ES-I3 (cell line): ENCODE results near the gene MARCKSL1.

ENCODE experiments used
- H3K36me3 ChIP-seq: 2 replicates; pipeline ENCODE4 v1.6.1; 2013; ENCODE audit warnings: mild to moderate bottlenecking, low read length, control low read depth, moderate library complexity; ENCODE audit not compliant: insufficient read depth
- H3K4me1 ChIP-seq: 2 replicates; pipeline ENCODE4 v1.6.1; 2013; ENCODE audit warnings: mild to moderate bottlenecking, control low read depth, low read length; ENCODE audit not compliant: insufficient read depth
- H3K9ac ChIP-seq: 2 replicates; pipeline ENCODE4 v1.6.1; 2013; ENCODE audit warnings: low read depth, mild to moderate bottlenecking, low read length, moderate library complexity
- H3K9me3 ChIP-seq: 2 replicates; pipeline ENCODE4 v1.6.1; 2013; ENCODE audit warnings: mild to moderate bottlenecking, low read length, moderate library complexity; ENCODE audit not compliant: control insufficient read depth, insufficient read depth

The MARCKSL1 gene

DNA sequence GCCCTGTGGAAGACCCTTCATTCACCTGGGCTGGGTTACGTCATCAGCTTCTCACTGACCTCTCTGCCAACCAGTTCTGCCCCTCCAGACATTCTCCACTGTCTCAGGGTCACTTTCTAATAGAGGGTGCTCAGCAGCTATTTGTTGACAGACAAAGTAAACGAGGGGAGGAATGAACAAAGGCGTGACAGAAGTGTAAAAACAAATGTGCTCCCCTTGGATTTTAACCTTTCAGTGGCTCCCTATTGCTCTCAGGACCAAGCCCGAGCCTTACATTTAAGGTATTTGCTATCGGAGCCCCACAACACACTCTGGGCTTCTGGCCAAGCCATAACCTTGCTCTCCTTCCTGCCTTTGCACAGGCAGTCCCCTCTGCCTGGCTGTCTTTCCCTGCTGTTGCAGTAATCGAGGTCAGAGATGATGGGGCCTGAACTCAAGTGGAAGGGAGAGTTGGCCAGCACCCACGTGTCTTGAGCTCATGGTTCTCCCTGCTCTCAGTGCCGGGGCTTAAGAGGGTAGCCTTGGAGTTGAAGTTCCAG is 9.3 kb upstream of the MARCKSL1 start:
- no peaks in the 10 kb centered on the region for H3K36me3 ChIP-seq
- no peak overlapping the region for H3K9ac ChIP-seq
- H3K9me3 ChIP-seq: no peaks in the 10 kb centered on the region
- peaks cover 8% of the 10 kb centered on the region; the same call in 1 of the 2 replicates for H3K4me1 ChIP-seq

- H3K4me1 ChIP-seq: peaks cover 17% of the 10 kb centered on the region; the same call in 1 of the 2 replicates
- H3K9ac ChIP-seq: no peak overlapping the region
- no peaks in the 10 kb centered on the region for H3K36me3 ChIP-seq
- no peaks in the 10 kb centered on the region for H3K9me3 ChIP-seq
Measured at GRCh38 chr1:32342704-32343103, 6.7 kb upstream of the MARCKSL1 start.

GRCh38 chr1:32341971-32342370 is 5.9 kb upstream of the MARCKSL1 start:
- Histone ChIP-seq H3K9ac (no peak overlapping the region), H3K9me3 (no peaks in the 10 kb centered on the region), H3K4me1 (peaks cover 23% of the 10 kb centered on the region; the same call in 1 of the 2 replicates), H3K36me3 (no peaks in the 10 kb centered on the region)

DNA sequence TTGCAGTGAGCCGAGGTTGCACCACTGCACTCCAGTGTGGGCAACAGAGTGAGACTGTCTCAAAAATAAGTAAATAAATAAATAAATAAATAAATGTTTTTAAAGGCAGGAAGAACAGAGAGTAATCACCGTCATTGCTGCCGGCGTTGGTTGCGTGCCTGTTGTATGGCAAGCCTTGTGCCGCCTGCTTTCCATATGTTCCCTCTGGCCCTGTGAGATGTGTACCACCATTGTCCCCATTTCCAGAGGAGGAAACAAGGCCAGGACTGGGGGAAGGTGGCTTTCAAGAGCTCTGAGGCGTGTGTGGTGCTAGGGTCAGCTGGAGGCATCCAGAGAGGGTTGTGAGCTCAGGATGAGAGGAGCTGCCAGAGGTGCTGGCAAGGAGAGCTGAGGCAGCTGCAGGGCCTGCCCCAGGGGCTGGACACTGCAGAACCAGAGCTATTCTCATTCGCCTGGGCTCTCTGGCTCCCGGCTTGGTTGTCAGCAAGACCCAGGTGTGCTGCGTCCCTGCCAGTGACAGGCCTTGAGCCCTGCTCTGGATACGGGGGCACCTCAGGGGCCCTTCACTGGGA is 5.2 kb upstream of the MARCKSL1 start:
- Histone ChIP-seq H3K9ac (no peak overlapping the region), H3K36me3 (no peaks in the 10 kb centered on the region), H3K4me1 (peaks cover 27% of the 10 kb centered on the region; the same call in 1 of the 2 replicates), H3K9me3 (no peaks in the 10 kb centered on the region)

GRCh38 chr1:32339363-32339978 is 3.4 kb upstream of the MARCKSL1 start:
- Histone ChIP-seq H3K4me1 (peaks cover 27% of the 10 kb centered on the region; the same call in 1 of the 2 replicates), H3K9ac (no peak overlapping the region), H3K9me3 (no peaks in the 10 kb centered on the region), H3K36me3 (no peaks in the 10 kb centered on the region)

DNA sequence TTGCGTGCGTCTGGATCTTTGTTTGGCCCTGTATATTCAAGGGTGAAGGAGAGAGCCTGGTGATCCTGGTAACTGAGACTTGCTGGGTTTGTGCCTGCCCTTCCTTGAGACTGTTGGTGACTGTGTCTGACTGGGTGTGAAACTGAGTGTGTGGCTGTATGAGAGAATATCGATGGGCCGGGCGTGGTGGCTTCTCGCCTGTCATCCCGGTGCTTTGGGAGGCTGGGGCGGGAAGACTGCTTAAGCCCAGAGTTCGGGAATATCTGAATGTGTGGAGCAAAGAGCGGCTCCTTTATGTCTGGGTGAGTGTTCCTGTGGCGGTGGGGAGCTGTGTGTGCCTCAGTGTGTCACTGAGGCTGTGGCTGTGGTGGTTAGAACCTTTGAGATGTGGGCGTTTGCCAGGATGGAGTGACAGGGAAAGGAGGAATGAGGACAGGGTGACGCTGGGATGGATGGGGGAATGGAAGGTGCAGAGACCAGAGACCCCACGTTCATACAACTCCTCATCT is 2.7 kb upstream of the MARCKSL1 start:
- H3K9me3 ChIP-seq: no peaks in the 10 kb centered on the region
- no peaks in the 10 kb centered on the region for H3K36me3 ChIP-seq
- H3K9ac ChIP-seq: no peak overlapping the region
- H3K4me1 ChIP-seq: peaks cover 27% of the 10 kb centered on the region; the same call in 1 of the 2 replicates

- H3K4me1 ChIP-seq: peaks cover 27% of the 10 kb centered on the region; the same call in 1 of the 2 replicates
- no peaks in the 10 kb centered on the region for H3K36me3 ChIP-seq
- H3K9ac ChIP-seq: no peak overlapping the region
- H3K9me3 ChIP-seq: no peaks in the 10 kb centered on the region
Measured at GRCh38 chr1:32337855-32338636, 2.0 kb upstream of the MARCKSL1 start.

- H3K36me3 ChIP-seq: no peaks in the 10 kb centered on the region
- H3K9ac ChIP-seq: peak overlapping the region; percentile 56; the same call in 1 of the 2 replicates
- H3K9me3 ChIP-seq: no peaks in the 10 kb centered on the region
- peaks cover 30% of the 10 kb centered on the region; the same call in 1 of the 2 replicates for H3K4me1 ChIP-seq
Measured at GRCh38 chr1:32336963-32337675, 1.1 kb upstream of the MARCKSL1 start.

DNA sequence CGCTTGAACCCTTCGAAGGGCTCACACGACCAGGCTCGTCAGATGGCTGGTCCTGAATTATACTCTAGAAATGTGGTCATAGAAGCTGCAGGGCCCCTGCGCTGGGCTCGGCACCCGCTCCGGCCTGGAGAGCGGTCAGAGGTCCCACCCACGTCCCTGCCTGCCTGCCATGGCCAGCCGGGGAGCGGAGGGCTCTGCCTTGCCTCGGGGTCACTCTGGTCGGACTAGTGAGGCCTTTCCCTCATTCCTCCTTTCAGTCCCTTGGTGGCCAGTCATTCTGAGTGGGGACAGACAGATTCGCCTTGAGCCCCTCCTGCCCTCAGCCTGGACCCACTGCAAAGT is 529 bp upstream of the MARCKSL1 start:
- Histone ChIP-seq H3K36me3 (no peaks in the 10 kb centered on the region), H3K9ac (peak overlapping the region; percentile 56; the same call in 1 of the 2 replicates), H3K9me3 (no peaks in the 10 kb centered on the region), H3K4me1 (peaks cover 25% of the 10 kb centered on the region; the same call in 1 of the 2 replicates)

DNA sequence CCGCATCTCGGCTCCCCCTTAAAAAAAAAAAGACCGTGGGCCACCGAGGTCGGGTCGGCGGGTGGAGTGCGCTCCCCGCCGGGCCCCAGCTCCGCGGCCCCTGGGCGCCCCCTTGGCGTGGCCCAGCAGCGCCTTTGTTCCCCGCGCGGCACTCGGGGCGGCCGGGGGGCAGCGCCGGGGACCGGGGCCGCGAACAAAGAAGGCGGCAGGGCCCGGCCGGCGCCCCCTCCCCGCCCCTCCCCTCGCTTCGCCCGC is 571 bp downstream of the MARCKSL1 start:
- H3K36me3 ChIP-seq: peaks cover 8% of the 10 kb centered on the region; the same call in 1 of the 2 replicates
- H3K9ac ChIP-seq: peak overlapping the region; percentile 87
- H3K9me3 ChIP-seq: no peaks in the 10 kb centered on the region
- peaks cover 22% of the 10 kb centered on the region; the same call in 1 of the 2 replicates for H3K4me1 ChIP-seq

DNA sequence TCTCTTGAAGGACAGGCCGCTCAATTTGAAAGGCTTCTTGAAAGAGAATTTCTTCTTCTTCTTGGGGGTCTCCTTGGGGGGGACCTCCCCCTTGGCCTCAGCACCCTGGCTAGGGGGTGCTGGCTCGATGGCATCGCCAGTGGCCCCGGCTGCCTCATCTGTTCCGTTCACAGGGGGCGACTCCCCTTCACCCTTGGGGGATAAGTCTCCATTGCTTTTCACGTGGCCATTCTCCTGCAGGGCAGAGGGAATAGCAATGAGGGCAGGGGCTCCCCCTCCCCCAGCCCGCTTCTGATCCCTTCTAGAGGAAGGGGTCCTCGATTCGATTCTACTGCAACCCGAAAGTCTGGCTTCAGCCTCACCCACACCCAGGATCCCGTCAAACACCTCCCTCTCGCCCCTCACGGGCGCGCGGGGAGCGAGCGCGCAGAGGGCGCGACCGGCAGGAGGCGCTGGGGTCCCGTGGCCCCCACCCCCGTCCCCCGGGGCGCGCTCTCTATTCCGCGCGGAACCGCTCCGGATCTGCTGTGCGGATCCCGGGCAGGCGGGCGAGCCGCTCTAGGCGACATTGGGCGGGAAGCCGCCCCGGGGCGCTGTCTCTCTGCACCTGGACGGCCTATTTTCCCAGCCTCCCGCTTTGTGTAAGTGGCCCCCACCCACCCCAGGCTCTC is 1.0 kb downstream of the MARCKSL1 start:
- Histone ChIP-seq H3K9me3 (no peaks in the 10 kb centered on the region), H3K9ac (peak overlapping the region; percentile 87), H3K4me1 (peaks cover 22% of the 10 kb centered on the region; the same call in 1 of the 2 replicates), H3K36me3 (peaks cover 11% of the 10 kb centered on the region)

DNA sequence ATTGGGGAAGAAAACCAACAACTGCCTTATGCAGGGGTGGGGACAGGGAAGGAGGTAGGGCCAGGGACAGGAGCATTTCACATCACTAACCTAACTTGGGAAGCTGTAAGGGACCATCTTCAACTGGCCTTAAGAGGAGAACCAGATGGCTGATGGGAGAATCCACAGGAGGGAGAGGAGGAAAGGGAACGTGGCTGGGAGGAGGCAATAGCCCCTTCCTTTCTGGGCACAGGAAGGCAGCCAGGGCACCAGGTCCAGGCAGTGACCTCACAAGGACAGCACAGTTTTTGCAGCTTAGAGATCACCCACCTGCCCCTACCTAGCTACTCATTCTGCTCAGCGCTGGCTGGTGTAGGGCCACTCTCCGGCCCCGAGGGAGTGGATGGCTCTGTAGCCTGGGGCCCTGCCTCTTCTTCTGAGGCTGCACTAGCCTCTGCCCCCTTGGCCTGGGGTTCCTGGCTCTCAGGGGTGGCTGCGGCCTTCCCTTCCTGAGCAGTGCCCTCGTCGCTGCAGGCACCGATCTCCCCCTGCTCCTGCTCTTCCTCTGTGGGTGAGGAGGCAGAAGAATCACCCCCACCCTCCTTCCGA is 1.7 kb downstream of the MARCKSL1 start:
- H3K9me3 ChIP-seq: no peaks in the 10 kb centered on the region
- H3K36me3 ChIP-seq: peaks cover 15% of the 10 kb centered on the region
- H3K9ac ChIP-seq: peak overlapping the region; percentile 87
- peaks cover 22% of the 10 kb centered on the region; the same call in 1 of the 2 replicates for H3K4me1 ChIP-seq

GRCh38 chr1:32333251-32333963 is 2.6 kb downstream of the MARCKSL1 start:
- no peak overlapping the region for H3K9ac ChIP-seq
- peaks cover 21% of the 10 kb centered on the region for H3K36me3 ChIP-seq
- H3K9me3 ChIP-seq: no peaks in the 10 kb centered on the region
- H3K4me1 ChIP-seq: peaks cover 20% of the 10 kb centered on the region; the same call in 1 of the 2 replicates
